Fibroblast of skin of right quadriceps (primary cell): ENCODE results near the gene CENPA.
"Not testable (repeated sequence)": the region's sequence is repeated elsewhere in the genome, so short reads cannot be mapped to it uniquely, and the experiment has no call there.

Experiments
- DNase-seq: peaks from one replicate; pipeline ENCODE4 v3.0.0-alpha.2; 2013

CENPA gene

DNA sequence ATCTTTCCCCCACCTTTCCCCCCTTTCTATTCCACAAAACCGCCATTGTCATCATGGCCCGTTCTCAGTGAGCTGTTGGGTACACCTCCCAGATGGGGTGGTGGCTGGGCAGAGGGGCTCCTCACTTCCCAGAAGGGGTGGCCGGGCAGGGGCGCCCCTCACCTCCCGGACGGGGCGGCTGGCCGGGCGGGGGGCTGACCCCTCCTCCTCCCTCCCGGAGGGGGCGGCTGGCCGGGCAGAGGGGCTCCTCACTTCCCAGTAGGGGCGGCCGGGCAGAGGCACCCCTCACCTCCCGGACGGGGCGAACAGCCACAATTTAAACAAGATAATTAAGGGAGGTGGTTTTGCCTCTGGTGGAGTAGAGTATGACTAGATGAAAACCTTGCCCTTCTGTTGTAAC, 9.3 kb downstream of the CENPA start:
- not testable (repeated sequence) for DNase-seq

DNA sequence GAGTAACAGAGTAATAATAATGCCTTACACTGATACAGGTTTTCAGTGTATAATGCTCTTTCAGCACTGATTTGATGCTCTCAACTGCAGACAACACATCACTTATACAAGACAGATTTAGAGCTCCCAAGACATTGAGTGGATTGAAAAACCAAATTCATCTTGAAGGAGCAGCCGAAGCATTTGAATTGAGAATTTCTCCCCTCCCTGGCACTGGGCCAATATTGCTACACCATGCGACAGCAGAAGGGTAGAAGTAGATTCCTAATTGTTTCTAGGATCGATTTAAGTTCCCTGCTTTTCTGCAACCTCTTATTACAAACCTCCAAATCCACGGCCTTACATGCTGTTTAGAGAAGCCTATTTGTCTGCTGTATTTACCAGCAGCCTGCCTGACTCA, 15.5 kb downstream of the CENPA start:
- no peak for DNase-seq

DNA sequence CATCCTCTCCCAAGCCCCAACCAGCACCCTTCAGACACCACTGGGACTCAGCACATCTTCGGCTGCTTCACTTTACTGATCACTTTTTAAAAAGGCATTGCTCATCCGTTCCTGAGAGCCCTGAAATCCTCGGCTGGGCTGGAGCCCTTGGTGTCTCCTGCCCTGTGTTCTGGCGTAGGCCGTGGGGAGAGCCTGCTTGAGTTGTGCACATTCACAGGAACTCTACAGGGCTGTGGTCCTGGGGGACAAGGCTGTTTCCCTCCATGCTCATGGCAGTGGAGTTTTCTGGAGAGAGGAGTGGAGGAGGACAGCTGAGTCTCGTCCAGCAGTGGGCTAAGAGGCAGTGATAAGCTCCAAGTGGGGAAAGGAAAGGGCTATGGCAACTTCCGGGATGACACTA, 15.9 kb downstream of the CENPA start:
- DNase-seq = no peak

DNA sequence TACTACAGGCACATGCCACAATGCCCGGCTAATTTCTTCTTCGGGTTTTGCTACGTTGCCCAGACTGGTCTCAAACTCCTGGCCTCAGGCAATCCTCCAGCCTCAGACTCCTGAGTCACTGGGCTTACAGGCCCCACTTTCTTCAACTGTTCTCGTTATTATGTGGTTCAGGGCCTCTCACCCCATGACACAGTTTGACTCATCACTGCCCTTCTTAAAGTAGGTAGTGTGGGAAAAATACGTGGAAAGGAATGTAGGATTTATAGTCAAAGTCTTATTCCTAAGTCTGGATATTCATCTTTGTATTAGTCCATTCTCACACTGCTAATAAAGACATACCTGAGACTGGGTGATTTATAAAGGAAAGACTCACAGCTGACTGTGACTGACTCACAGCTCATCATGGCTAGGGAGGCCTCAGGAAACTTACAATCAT, 19.4 kb downstream of the CENPA start:
- DNase-seq = peak; percentile 70

DNA sequence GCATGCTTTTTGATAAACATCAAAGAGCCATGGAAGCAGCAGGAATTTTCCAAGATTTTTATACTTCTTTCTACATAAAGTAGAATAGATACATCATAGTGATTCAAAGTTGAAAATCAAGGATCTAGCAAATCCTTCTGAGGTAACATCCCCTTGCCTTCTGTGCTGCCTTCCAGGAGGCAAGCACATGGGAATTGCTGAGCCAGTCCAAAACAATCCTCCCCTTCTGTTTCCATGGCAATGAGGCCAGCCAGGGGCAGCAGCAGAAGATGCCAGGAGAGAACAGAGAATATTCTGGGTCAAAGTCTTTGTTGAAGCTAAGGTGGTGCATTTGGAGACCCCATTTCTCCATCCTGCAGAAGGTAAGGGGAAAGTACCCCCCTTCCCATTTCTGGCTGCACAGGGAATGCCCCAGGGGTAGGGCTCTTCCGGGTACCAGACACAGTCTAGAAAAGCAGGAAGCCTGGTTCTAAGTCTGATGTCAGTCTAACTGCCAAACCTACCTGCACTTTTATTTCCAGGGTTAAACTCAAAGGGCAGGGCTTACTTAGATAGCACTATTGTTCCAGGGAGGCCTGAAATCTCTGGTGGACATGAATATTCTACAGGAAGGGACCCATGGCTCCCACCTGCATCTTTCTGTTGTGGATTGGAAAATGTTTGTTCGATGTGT, 22.1 kb downstream of the CENPA start:
- DNase-seq = peak; percentile 16

DNA sequence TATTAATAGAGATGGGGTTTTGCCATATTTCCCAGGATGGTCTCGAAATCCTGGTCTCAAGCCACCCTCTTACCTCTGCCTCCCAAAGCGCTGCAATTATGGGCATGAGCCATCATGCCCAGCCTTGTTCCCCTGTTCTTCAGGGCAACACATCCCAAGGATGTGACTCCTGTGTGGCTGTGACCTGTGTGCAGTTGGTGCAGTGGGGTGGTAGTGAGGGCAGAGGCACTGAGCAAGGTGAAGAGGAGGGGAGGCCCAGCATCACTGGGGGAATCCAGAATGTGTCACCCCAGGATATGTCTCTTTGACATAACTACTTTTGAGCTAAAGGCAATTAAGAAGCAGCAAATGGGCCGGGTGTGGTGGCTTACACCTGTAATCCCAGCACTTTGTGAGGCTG, 23.4 kb downstream of the CENPA start:
- no peak for DNase-seq

DNA sequence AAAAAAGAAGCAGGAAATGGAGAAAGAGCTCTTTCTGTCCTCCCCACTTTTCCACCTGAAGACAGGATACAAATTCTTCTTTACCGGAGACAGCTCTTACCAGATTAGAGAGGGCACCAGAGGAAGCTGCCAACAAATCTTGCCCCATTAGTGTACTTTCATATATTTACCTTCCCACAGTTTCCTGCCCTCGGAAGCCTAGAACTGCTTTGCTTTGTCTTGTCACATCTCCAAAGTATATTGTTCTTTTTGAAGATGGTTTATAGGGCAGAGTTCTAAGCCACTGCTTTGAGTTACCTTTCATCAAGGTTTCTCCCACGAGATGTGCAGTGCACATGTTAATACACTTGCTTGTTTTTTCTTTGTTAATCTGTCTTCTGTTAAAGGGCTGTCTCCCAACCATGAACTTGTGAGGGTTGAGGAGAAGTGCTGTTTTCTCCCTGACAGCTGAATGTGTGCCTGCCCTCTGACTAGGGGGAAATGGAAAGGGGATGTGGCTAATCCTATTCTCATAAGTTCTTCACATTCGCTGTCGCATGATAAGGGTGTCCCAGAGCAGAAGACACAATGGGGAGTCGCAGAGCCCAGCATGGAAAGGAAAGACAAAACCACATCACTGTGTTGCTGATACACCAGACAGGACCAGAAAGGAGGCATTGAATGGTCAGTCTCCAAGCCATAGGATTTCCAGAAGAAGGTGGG, 24.2 kb downstream of the CENPA start:
- DNase-seq = no peak

DNA sequence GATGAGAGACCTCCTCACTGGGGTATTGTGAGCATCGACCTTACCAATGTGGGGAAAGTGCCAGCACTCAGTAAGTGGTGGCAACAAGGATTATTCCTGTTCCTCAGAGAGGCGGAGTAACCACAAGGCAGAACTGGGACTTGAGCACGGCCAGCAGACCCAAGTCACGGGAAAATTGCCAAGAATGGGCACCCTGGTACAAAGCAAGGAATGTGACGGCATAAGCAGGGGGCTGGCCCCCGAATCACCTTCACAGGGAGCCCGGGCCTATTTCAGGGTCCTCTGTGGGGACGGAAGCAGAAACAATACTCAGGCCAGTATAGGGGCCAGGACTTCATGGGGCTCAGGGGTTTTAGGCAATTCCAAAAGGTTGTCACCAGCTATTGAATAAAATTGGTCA, 25.4 kb downstream of the CENPA start:
- no peak for DNase-seq

DNA sequence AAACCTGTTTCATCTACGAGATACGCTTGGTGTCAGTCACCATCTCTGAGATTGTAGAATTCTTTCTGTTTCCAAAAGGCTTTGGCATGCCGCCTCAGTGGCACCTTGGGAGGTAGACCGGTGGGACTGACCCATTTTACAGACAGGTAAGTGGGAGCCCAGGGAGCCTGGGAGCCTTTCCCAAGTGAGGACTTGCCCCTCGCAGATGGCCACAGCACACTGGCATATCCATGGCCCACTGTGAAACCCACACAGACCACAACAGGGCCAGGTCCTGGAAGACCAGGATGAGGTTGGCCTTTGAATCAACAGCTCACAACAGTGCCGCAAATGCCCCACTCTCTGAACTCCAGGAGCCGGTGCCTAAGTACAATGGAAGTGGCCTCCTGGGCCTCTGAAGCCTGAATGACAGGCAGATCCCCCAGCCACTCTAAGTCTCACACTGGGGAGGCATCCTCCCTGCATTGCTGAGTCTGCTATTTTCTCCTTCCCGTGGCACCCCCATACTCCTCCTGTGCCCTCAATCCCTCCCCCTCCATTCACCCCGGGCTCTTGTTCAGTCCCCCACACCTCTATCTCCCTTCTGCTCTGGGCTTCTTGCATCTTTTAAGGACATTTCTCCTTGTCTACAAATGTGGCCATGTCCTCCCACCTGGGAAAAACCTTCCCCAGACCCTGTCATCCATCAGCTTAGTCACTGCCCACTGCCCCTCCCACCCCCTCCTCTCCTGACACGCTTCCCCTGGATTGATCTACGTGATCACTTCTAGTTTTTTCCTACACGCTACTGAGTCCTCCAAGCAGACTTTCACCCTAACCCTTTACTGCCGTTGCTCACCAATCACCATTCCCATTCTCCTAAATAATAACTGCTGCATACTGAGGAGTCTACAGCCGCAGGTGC, 26.2 kb downstream of the CENPA start:
- DNase-seq = no peak

DNA sequence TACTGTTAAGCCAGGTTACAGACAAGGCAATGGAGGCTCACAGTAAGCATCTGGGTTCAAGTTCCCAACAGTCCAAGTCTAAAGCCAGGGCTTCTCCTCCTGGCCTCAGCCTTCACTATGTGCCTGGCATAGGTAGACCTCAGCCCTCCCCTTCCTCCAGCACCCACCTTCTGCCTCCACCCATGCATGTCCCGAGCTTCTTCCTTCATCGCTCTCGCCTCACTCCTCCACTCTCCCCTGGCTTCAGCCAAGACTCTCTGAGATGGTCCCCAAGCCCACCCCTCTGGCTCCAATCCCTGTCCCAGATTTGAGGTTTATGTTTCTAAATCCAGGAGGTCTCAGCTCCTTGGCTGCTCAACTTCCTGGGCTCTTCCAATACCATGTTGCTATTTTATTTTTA, 26.9 kb downstream of the CENPA start:
- DNase-seq = no peak

DNA sequence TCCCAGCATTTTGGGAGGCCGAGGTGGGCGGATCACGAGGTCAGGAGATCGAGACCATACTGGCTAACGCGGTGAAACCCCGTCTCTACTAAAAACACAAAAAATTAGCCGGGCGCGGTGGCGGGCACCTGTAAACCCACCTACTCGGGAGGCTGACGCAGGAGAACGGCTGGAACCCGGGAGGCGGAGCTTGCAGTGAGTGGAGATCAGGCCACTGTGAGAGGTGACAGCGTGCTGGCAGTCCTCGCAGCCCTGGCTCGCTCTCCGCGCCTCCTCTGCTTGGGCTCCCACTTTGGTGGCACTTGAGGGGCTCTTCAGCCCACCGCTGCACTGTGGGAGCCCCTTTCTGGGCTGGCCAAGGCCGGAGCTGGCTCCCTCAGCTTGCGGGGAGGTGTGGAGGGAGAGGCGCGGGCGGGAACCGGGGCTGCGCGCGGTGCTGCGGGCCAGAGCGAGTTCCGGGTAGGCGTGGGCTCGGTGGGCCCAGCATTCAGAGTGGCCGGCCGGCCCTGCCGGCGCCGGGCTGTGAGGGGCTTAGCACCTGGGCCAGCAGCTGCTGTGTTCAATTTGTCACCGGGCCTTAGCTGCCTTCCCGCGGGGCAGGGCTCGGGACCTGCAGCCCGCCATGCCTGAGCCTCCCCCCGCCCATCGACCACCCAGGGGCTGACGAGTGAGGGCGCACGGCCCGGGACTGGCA, 28.4 kb downstream of the CENPA start:
- not testable (repeated sequence) for DNase-seq

DNA sequence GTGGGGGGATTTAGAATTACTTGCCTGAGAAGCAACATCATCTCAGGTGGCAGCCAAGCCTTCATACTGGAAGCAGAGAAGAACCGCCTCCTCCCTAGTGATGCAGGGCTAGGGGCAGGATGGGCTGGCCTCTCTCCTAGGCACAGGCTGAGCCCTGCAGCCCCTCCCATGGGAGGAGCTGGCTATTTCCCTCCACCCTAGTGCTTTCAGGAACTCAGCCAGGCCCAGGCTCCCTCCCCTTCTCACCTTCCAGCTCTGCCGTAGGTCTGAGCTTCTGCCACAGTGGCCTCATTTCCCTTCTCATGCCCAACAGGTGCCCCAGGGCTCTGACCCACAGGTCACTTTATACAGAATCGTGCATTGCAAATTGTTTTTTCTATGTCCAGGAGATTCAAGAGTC, 31.0 kb downstream of the CENPA start:
- no peak for DNase-seq

DNA sequence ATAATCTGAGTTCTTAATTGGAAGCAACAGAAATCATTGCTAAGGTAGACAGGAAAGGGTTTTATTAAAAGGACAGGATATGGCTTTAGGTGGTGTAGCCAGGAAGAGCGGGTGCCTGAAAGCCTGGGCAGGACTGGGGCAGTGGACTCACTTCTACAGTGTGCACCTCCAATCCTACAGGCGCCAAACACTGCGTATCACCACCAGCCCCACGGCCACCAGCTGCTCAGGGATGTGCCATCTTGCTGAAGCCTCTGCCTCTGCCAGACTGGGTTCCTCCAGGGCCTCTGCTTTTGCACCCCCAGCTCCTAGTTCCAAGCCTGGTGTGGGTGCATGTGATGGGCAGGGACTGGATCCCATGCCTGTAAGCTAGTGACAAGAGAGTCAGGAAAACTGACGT, 32.4 kb downstream of the CENPA start:
- no peak for DNase-seq

DNA sequence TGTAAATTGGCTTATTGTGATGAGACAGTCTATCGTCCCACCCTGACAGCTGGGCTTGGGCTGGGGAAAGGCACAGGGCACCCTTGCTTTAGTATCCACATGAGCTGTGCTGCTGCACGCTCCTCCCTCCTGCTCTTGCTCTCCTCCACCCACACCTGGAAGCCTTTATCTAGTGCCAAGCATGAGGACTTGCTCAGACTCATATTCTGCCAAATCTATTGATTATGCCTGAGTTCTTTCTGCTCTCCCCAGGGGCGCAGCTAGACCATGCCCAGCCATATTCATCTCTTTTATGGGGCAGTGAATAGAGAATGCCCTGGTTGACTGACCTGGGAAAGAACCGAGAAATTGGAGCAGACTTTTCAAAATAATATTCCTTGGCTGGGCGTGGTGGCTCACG, 33.1 kb downstream of the CENPA start:
- DNase-seq = no peak

DNA sequence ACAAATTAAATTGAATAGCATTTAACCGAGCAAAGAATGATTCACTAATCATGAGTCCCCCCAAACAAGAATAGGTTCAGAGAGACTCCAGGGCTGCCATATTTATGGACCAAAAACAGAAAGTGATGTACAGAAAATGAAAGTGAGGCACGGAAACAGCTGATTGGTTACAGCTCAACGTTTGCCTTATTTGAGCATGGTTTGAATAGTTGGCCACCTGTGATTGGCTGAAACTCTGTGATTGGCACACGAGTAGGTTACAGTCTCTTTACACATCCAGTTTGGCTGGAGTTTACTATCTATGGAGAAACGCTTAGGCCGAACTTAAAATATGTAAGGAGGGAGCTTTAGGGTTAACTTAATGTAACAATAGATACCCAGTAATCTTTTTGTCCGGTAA, 35.1 kb downstream of the CENPA start:
- no peak for DNase-seq

DNA sequence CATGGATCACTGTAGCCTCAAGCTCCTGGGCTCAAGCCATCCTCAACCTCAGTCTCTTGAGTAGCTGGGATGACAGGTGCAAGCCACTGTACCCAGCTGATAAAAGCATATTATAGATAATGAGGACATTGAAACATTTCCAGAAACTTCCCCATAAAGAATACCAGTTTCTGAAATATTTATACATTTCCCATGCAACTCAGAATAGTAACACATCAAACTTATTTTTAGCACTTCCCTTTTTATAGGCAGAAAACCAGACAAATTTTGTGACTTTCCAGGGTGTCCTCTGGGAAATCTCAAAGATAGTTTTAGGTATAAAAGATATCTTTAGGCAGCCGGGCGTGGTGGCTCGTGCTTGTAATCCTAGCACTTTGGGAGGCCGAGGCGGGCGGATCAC, 37.0 kb downstream of the CENPA start:
- no peak for DNase-seq

DNA sequence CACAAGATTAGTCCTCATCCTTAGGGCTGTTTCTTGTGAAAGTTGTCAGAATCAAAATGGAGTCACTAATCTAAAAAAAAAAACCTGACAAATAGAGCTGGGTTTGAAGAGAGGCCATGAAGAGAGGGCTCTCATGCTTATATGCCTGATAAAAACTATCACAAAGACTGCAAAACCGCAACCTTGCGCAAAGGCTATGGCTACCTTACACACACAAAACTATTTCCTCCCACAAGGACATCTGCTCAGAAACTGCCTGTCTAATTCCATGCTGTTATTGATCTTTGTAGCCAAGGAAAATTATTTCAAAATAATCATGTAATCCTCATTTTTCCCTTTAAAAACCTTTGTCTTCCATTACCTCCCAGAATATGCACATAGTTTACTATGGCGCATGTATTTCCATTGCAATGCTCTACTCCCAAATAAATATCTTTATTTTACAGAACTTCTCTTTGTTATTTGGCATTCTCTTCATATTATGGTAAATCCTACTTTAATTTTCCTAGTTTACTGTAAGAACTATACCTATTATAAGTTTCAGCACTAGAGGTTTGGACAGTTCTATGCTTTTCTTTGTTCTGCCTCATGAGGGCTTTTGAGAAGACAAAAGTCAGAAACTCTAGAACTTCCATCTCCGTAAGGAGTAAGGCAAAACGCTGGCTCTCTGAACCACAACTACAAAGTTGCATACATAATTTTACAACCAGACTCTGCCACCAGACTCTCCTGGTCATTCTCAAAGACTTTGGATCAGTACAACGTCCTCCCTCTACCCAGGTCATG, 52.5 kb downstream of the CENPA start:
- peak; percentile 11 for DNase-seq

DNA sequence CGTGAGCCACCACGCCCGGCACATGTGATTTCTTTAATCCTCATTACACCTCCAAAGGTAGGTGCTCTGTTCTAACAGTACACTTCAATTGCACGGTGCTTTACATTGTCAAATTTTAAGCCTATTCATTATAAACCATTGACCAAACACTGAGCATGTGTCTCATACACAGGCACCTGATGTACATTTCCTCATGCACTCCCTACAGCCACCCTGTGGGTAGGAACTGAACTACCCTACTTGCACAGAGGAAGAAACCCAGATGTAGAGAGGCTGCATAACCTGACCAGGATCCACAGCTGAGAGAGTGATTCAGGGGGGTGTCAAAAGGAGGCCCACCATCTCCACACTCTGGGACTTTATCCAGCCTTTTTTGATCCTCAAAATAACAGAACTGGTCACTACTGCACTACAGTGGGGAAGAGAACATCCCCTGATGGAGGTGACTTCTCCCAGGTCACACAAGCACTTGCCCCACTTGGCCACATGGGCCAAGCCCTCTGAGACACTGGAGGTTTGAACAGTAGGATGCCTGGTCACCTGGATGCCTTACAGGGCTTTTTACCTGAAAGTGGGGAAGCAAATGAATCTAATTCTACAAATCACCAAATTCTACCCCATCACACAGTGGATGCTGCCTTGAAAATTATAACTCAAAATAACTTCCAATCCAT, 55.2 kb downstream of the CENPA start:
- DNase-seq = no peak

DNA sequence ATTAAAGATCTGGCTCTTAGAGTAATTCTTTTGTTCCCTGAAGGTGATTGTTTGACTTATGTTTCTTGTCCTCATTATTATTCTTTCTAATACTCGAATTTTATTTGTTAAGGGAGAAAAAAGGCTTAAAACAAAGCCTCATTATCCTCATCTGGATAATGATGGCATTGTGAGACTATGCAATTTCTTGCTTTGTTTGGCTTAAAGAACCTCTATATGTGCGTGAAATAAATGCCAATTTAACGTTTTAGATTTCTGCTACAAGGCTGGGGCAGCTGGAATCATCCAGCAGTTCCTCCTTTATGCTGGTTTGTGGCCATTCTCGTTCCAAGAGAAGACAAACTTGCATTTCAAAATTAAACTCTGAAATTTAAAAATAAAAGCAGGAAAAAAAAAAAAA, 57.2 kb downstream of the CENPA start:
- DNase-seq = no peak
